T-helper 22 cell (primary cell): Measurements from ENCODE around the gene TNFAIP8.
"Not testable (repeated sequence)": the region's sequence is repeated elsewhere in the genome, so short reads cannot be mapped to it uniquely, and the experiment has no call there.

Experiments
- DNase-seq: peaks from one replicate; pipeline ENCODE4 v3.0.0-alpha.2; 2020; ENCODE audit warnings: low read depth

The TNFAIP8 gene

DNA sequence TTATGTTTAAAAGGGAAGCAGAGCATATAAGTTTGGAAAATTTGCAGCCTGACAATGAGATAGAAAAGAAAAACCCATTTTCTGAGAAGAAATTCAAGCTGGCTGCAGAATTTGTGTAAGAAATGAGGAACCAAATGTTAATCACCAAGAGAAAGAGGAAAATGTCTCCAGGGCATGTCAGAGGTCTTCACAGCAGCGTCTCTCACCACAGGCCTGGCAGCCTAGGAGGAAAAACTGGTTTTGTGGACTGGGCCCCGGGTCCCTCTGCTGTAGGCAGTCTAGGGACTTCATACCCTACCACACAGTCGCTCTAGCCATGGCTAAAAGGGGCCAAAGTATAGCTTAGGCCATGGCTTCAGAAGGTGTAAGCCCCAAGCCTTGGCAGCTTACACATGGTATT, 64.3 kb downstream of the TNFAIP8 start:
- DNase-seq: no peak

DNA sequence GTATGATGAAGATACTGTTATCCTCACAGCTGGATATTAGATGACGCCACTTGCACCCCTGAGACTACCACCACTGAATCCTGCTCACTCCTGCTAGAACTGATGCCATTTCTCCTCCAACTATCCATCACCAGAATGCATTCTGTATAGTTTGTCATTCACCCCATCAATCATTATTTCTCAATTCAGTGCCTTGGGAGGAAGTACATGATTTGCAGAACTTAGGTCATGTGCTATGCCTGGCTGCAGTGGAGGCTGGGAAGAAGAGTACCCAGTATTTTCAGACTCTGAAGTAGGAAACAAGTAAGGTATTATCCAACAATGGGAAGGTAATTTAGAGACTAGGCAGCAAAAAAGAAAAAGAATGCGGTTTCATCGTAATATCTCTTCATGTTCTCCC, 70.2 kb downstream of the TNFAIP8 start:
- DNase-seq: no peak

DNA sequence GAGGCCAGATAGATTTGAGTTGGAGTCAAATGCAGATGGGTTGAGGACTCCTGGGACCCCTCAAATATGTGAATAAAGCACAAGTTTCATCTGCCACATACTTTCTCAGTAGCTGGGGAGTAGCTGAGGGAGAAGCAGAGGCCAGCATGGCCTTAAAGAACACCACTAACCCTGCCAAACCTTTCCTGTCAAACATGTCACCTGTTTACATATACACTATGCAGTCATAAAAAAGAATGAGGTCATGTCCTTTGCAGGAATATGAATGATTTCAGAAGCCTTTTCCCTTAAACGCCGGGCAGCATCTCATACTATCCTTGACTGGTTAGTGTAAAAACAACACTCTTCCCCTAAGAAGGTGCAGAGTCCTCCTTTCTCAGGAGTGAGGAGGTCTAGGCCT, 71.2 kb downstream of the TNFAIP8 start:
- no peak for DNase-seq

DNA sequence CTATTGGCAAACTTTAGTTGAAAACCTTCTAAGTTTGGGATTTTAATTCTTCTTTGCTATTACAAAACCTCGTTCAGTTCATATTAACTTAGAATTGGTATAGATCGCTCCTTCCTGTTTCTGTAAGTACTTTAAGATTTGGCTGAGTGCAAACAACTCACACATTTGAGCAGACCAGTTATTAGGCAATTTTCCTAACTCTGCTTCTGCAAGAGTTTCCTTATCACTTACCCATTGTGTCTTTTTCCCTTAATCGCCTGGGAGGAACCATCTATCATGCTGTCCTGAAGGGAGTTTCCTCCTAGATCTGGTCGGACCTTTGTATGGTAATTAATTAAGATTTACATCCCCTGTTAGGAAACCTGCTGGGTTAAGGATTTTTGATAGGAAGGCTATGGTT, 71.8 kb downstream of the TNFAIP8 start:
- DNase-seq: not testable (repeated sequence)

DNA sequence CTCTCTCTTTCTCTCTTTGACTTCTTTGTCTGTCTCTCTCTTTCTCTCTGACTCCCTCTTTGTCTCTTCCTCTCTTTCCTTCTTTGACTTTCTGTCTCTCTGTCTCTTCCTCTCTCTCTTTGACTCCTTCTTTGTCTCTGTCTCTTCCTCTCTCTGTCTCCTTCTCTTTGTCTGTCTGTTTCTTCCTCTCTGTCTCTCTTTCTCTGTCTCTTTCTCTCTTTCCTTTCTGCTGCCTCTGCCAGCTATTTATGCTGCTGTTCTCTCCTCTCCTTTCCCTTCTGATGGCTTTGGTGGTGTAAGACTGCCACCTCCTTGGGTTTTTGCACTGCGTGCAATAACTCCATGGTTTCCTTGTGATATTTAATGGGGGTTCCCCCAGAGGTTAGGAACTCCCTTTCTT, 72.3 kb downstream of the TNFAIP8 start:
- not testable (repeated sequence) for DNase-seq

DNA sequence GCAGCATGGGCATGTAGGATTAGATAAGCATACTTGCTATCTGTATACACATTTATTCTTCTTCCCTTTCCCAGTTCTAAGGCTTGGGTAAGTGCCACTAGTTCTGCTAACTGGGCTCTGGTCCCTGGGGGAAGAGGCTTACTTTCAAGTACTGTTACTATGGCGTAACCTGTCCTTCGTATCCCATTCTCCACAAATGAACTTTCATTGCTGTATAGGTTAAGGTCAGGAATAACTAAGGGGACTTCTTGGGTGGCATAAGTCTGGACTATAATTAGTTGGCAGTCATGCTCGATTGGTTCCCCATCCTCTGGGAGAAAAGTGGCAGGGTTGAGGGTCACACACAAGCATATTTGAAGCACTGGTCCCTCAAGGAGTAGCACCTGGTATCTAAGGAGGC, 72.8 kb downstream of the TNFAIP8 start:
- DNase-seq: not testable (repeated sequence)

DNA sequence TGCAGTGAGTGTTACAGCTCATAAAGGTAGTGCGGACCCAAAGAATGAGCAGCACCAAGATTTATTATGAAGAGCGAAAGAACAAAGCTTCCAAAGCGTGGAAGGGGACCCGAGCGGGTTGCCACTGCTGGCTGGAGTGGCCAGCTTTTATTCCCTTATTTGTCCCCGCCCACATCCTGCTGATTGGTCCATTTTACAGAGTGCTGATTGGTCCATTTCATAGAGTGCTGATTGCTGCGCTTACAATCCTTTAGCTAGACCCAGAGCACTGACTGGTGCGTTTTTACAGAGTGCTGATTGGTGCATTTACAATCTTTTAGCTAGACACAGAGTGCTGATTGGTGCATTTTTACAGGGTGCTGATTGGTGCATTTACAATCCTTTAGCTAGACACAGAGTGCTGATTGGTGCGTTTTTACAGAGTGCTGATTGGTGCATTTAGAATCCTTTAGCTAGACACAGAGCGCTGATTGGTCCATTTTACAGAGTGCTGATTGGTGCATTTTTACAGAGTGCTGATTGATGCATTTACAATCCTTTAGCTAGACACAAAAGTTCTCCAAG, 76.9 kb downstream of the TNFAIP8 start:
- DNase-seq: not testable (repeated sequence)

DNA sequence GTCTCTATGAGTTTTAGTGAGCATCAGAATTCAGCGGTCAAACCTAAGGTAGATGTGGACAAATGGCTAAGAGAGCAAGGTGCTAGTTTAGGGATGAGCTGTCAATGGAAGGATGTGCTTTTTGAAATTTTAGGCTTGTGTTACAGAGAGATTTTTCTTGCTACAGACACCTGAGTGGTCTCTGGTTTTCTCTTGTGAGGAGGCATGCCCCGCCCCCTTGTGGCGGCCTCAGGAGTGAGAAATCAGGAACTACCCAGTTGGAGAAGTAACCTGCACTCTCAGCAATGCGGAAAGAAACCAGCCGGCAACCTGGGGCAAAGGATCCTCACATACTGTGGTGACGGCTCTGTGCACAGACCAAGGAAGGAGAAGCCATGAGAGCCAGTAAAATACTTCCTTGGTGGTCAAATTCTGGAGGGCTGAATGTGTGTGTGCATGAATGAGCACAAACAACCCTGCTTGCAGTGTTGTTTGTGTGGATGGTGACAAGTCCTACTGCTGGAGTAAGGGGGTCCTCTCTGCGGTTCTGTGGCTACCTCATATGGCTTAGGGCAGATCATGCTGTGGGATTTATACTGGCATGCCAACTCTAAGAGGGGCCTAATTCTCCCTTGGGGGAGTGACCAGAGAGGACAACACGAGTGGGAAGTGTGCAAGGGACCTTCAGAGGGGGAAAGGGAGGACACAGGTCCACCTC, 79.8 kb downstream of the TNFAIP8 start:
- DNase-seq: peak; percentile 37

DNA sequence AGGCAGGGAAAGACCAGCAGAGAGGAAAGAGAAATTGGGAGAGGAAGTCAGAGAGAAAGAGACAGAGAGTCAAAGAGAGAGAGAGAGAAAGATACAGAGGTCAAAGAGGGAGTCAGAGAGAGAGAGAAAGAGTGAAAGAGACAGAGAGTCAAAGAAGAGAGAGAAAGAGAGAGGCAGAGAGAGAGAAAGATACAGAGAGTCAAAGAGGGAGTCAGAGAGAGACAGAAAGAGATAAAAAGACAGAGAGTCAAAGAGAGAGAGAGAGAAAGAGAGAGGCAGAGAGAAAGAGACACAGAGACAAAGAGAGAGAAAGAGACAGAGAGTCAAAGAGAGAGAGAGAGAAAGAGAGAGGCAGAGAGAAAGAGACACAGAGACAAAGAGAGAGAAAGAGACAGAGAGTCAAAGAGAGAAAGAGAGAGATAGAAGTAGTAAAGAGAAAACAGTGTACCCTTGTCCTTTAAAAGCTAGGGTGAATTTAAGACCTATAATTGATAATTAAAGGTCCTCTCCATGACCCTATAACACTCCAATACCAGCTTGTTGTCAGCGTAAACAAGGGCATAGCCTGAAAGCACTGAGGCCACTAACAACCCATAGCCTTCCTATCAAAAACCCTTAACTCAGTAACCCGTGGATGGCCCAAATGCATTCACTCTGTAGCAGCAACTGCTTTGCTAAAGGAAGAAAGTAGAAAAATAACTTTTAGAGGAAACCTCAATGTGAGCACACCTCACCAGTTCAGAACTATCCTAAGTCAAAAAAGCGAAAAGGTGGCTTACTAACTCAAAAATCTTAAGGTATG, 82.2 kb downstream of the TNFAIP8 start:
- DNase-seq: not testable (repeated sequence)

DNA sequence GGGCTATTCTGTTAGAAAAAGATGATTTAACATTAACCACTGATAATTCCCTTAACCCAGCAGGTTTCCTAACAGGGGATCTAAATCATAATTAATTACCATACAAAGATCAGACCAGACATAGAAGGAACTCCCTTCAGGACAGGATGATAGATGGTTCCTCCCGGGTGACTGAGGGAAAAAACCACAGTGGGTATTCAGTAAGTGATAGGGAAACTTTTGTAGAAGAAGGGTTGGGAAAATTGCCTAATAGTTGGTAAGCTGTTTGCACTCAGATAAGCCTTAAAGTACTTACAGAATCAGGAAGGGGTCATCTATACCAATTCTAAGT, 82.7 kb downstream of the TNFAIP8 start:
- DNase-seq: not testable (repeated sequence)

DNA sequence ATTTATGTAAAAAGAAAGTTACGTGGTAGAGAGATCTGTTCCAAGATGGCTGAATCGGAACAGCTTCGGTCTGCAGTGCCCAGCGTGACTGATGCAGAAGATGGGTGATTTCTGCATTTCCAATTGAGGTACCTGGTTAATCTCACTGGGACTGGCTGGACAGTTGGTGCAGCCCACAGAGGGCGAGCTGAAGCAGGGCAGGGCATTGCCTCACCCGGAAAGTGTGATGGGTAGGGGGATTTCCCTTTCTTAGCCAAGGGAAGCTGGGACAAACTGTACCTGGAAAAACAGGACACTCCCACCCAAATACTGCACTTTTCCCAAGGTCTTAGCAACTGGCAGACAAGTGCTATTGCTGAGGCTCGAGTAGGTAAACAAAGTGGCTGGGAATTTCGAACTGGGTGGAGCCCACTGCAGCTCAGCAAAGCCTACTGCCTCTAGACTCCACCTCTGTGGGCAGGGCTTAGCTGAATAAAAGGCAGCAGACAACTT, 83.4 kb downstream of the TNFAIP8 start:
- DNase-seq: no peak

DNA sequence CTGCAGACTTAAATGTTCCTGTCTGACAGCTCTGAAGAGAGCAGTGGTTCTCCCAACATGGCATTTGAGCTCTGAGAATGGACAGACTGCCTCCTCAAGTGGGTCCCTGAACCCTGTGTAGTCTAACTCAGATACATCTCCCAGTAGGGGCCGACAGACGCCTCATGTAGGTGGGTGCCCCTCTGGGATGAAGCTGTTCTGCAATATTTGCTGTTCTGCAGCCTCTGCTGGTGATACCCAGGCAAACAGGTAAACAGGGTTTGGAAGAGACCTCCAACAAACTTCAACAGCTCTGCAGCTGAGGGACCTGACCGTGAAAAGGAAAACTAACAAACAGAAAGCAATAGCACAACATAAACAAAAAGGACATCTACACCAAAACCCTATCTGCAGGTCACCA, 83.8 kb downstream of the TNFAIP8 start:
- not testable (repeated sequence) for DNase-seq

DNA sequence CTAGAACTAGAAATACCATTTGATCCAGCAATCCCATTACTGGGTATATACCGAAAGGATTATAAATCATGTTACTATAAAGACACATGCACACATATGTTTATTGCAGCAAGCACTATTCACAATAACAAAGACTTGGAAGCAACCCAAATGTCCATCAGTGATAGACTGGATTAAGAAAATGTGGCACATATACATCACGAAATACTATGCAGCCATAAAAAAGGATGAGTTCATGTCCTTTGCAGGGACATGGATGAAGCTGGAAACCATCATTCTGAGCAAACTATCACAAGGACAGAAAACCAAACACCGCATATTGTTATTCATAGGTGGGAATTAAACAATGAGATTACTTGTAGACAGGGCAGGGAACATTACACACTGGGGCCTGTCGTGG, 88.8 kb downstream of the TNFAIP8 start:
- DNase-seq: not testable (repeated sequence)

DNA sequence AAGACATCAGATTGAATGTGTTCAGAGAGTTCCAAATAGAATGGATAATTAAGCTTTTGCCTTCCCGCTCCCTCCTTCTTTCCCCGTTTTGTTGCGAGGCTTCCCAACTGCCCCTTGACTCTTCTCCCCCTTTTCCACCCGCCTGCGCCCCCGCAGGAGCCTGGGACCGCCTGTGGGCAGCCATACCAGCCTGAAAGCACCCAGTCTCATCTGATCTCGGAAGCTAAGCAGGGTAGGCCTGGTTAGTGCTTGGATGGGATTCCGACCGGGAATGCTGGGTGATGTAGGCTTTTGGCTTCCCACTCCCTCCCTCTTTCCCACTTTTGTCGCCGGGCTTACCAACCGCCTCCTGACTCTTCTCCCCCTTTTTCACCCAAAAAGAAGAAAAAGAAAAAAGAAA, 89.7 kb downstream of the TNFAIP8 start:
- DNase-seq: no peak
